Measurements from ENCODE around the gene NCK2.
"Not testable (repeated sequence)": the region's sequence is repeated elsewhere in the genome, so short reads cannot be mapped to it uniquely, and the experiment has no call there.

Gene NCK2

DNA sequence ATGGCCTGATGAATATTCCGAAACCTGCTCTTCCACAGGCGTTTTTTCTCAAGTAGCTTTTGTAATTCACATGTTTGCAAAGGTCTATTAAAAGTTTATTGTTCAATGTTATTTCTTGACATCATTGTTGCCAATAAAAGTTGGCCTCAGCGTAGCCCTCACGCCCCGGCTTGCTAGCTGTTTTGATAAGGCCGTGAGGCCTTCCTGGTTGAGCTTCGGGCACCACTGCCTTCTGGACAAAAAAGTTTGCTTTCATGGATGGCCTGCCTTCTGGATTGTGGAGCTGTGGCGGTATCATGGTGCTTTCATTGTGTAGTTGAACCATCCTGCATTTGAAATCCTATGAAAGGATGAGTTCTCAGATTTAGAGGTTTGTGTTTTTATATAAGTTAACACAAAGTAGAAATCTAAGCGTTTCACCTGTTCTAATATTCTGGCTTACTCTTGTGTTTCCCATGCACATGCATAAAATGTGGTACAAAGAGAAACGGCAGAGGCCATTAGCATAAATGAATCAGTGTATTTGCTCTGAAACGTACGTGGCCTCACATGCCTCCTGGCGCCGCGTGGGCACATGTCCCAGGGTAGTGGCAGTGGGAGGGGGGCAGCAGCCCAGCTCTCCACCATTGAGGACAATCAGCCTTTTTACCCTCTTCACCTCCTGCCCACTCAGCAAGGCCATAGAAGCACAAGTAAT, 134.5 kb downstream of the NCK2 start:
- no peak for DNase-seq

DNA sequence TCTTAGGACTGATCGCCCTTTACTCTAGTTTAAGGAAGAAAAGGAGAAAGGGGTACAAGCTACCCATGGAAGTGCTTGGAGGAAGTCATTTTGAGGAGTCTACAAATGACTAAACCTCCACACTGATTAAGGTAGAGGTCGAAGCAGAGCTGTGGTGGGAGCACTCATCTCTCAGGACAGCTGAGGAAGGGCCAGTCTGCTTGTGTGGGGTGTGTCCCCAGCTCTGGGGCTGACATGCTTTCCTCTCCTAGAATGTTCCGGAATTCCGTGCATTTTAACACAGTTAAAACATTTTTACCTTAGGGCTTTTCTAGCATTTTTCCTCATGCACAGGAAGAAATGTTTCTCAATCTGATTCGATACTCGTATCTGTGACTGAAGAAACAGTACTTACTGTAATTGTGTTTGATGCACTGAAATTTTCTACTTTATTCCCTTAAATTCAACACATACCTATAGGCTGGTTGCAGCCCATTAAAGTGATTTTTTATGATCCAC, 135.1 kb downstream of the NCK2 start:
- DNase-seq = no peak

DNA sequence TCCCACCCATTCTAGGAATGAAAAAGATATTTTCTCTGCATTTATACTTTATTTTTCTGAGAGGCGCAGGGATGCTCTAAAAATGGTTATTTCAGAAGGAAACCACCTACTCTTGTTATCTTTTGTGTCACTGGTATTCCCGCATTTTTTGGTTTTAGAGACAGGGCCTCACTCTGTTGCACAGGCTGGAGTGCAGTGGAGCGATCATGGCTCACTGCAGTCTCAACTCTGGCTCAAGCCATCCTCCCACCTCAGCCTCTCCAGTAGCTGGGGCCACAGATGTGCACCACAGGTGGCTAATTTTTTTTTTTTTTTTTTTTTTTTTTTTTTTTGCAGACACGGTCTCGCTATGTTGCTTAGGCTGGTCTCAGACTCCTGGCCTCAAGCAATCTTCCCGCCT, 135.9 kb downstream of the NCK2 start:
- DNase-seq = no peak

DNA sequence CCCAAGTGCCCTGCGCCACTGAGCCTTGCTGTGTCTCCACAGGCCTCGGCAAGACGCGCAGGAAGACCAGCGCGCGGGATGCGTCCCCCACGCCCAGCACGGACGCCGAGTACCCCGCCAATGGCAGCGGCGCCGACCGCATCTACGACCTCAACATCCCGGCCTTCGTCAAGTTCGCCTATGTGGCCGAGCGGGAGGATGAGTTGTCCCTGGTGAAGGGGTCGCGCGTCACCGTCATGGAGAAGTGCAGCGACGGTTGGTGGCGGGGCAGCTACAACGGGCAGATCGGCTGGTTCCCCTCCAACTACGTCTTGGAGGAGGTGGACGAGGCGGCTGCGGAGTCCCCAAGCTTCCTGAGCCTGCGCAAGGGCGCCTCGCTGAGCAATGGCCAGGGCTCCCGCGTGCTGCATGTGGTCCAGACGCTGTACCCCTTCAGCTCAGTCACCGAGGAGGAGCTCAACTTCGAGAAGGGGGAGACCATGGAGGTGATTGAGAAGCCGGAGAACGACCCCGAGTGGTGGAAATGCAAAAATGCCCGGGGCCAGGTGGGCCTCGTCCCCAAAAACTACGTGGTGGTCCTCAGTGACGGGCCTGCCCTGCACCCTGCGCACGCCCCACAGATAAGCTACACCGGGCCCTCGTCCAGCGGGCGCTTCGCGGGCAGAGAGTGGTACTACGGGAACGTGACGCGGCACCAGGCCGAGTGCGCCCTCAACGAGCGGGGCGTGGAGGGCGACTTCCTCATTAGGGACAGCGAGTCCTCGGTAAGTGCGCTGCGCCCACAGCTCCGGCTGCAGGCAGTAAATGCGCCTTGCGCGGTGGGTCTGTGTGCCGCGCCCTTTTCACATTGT, 136.8 kb downstream of the NCK2 start:
- no peak for DNase-seq

DNA sequence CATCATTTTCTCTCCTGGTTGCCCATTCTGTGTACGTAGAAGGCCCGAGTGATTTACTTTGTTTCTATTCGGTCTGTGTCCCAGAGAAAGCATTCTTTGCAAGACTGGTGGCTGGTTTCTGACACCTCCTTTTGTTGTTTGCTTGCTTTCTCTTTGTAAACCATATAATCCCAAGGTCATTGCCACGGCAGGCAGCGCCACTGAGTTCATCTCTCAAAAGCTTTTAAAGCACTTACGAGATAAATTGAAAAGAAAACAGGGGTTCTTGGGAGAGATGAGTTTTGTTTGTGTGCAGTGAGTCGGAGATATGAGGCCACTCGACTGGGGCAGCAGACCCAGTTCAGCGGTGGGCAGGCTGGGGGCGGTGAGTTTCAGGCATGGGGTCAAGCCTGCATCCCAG, 137.6 kb downstream of the NCK2 start:
- DNase-seq = no peak

DNA sequence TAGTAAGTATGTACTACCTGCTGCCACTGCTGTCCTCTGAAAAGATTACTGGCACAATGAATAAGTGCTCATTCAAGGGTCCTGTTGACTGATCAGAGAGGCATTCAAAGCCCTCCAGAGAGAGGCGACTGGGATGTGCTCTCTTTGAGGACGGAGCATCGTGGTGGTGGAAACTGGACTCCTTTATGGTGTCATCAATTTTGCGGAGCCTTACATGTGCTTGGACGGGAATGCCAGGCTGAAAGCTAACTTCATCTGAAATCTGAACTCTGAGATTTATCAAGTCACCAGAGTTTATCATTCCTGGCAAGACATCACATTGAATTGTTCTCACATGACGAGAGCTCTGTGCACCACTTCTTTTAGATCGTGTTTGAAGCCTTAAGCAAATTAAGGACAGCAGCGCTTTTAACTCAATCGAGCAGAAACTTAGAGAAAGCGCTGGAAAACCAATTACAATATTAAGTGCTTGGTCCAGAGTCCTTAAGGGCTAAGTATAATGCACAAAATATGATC, 138.3 kb downstream of the NCK2 start:
- DNase-seq = no peak

DNA sequence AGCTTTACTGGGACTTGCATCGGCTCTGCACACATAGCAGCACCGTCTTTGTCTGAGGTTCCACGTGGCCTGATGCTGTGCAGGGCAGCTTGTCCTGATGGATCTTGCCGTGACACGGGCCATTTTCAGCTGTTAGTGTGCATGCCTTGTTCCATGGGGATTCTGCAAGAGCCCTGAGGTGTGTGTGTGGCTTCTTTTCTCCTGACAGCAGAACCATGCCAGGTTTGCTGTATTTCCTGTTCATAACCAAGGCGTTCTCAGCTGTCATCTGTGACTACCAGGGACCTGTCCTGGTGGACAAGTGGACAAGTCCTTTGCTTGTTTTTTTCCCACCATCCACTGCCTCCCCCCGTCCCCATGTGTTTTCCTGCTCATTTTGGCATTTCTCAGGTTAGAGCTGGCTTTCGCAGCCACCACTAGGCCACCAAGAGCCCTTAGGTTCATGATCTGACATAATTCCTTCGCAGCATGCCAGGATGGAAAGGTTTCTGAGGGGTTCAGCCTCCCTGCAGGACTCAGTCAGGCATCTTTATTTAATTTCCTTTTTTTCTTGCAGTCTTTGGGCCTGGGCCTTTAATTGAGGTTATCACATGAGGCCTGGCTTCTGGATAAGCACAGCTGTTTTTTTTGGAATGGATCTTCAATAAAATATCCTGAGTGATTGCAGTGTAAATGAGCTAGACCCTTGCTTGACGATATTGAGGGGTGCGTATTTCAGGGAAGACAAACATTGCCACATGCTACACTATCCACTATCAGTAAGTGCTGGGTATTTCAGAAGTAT, 139.4 kb downstream of the NCK2 start:
- DNase-seq = no peak

DNA sequence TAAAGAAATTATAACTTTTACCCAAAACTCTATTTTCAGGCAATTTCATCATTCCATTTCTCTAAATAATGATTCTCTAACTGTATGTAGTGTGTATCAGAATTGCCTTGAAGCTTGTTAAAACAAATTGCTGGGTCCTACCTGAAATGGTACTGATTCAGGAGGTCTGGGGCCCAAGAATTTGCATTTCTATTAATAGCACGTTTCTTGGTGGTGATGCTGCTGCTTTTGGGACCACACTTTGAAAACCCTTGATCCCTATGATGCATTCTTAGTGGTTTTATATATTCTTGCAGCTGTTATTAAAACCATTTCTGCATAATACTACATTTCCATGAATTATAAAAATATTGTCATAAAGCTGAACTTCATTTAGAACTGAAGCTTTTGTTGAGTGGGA, 140.7 kb downstream of the NCK2 start:
- DNase-seq = no peak

DNA sequence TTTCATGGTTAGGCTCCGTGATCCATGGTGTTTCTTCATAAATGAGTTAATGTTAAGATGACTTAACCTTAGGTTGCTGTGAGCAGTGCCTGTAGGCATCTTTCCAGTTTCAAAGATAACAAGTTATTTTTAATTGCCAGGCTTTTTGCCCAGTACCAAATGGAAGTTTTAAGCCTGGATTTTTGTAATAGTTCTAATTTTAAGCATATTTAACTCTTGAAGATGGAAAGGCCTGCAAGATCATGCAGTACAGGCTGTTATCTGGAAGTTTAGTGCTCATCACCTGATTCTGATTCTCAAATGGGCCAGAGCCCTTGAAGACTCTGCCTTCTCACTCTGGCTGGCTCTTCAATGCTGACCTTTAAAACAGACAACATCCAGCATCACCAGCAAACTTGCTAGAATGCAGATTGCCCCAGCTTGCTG, 141.3 kb downstream of the NCK2 start:
- peak; percentile 50 for DNase-seq

DNA sequence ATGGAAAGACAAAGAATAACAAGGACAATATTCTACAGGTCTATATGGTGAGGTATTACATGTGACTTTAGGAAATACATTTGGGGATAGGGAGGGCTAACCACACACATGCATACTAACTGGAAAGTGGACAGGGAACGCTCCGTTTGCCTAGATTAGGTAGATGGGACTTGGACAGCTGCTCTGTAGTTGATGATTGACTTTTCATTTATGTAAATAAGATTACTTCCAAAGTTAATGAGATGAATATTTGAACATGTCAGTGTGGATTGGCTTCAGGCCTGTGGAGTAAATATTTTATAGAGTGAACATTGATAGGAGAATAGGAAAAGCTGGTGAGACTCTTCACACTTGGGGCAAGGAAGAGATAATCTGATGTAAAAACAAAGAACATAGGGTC, 142.0 kb downstream of the NCK2 start:
- no peak for DNase-seq

DNA sequence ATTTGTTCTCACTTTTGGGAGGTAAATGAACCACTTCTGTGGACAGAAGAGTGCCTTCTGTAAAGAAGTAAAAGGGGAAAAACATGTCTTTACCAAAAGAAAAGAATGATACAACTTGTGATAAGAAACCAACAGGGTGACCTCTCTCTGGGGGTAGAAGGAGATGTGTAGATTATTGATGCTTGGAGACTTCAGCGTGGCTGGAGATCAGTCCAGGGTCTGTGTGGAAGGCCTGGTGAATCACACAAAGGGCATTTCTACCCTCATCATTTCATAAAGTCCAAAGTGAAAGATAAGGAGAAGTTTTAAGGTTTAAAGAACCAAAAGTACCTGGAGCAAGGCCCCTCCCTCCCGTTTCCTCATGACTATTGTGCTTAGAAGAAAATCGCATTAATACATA, 142.5 kb downstream of the NCK2 start:
- DNase-seq = no peak

DNA sequence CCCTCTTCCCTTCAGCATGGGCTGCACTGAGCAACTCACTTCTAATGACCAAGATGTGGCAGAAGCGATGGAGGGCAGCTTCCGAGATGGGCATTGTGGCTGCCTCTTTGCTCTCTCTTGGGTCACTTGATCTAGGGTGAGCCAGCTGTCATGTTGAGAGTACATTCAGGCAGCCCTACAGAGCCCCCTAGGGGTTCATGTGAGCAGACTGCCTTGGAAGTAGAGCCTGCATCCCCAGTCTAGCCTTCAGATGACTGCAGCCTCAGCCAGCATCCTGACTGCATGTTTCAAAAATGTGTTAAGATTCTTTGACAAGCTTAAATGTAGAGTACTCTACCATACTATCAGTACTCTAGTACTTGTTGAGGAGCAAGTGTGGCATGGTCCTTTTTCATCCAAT, 143.9 kb downstream of the NCK2 start:
- no peak for DNase-seq

DNA sequence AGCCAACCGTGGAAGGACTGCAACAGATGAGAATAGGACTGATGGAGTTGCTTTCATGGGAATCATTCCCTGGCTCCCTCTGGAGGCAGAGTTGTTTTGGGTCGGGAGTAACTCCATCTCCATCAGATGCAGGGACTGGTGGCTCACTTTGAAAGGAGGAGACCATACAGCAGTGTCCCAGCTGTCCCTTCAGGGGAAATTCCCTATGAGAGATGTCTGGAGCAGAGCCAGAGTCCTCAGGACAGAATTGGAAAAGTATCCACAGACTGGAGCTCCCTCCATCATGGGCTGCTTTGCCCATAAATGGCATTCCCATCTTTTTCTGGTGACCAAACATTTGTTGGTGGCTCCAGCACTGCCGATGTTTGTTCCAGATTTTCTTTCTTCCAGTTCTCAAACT, 144.3 kb downstream of the NCK2 start:
- DNase-seq = no peak

DNA sequence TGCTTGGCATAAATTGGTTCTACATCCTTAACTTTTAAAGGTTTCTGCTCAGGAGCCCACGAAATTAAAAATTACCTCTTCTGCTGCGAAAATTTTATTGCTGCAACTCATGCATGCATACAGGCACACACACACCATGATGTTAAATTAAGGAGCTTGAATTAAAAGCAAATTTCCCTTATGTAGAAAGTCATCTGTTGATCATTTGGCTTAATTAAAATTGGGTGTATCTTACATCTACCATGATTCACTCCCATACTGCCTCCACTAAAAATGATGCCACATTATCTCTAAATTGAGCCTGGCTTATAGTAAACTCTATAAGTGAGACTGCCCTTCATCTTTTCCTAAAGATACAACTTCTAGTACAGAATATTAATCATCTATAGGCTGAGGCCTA, 145.4 kb downstream of the NCK2 start:
- DNase-seq = no peak

DNA sequence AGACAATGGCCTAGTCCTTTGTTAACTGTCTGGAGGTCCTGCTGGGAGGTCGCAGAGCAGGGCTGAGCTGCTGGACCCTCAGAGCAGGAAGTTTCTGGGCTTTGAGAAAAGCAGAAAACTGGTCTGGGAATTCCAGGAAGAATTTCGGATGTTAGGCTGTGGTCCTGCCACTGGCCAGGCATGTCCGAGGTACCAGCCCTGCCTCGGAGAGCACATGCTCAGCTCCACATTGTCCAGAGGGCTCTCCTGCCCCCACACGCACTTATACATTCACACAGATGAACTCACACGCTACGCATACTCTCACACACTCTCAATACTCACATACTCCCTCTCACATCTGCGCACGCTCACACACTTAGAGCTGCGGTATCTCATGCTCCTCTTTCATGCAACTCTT, 146.1 kb downstream of the NCK2 start:
- no peak for DNase-seq

DNA sequence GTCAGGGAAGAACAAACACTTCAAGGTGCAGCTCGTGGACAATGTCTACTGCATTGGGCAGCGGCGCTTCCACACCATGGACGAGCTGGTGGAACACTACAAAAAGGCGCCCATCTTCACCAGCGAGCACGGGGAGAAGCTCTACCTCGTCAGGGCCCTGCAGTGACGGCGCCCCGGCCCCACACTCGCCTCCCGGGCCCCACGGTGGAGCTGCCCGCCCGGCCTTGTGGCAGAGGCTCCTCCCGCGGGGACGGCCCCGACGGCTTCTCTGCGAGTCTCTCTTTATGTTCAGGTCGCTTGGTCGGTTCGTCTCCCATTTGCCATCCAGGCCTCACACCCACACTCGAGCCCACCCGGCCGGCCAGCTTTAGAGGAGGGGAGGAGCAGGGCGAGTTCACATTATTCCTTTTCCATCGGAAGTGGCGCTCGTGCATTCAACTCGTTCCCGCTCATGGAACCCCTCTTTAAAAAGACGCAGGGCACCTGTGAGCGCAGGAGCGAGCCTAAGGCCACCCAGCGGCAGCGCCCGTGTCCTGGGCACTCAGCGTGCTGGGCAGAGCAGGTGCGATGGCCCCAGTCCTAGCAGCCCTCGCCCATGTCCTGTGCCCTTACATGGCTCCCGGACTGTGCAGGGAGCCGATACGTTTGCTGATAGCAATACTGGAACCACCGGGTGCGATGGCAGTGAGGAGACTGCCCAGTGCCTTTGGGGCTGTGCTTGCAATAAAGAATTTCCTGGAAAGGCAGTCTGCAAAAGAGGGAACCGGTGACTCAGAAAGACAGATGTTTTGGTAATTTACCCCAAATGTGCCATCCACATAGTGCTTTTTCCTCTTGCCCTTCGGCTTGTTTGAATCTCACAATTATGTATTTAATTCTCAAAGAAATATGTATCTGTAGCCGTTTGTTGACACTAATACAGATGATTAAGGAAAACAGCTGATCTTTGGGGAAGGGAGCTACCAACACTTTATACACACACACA, 148.6 kb downstream of the NCK2 start:
- peak; percentile 15 for DNase-seq

DNA sequence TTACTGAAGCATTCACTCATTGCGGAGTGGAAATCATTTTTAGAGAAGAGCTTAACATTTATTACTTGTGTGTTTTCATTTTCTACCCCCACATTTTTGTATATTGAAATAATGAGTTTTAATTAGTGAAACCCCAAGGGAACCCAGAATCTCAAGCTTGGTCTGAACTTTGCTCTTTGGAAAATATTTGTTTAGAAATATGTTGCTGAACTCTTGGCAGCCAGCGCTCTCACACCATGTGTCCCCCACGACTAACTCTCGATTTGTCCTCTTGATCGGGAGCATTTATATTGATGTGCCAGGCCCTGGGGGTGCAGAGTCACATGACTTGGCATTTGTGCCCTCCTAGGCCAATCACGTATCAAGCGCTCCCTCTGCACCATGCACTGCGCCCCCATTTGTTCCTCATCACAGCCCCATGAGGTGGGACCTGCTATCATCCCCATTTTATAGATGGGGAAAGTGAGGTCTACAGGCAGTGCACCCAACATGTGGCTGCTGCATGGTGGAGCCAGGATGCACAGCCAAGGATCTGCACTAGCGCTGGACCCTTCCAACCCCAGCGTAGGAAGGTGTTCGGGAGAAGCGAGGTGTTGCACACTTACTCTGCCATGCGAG, 149.7 kb downstream of the NCK2 start:
- DNase-seq = no peak

DNA sequence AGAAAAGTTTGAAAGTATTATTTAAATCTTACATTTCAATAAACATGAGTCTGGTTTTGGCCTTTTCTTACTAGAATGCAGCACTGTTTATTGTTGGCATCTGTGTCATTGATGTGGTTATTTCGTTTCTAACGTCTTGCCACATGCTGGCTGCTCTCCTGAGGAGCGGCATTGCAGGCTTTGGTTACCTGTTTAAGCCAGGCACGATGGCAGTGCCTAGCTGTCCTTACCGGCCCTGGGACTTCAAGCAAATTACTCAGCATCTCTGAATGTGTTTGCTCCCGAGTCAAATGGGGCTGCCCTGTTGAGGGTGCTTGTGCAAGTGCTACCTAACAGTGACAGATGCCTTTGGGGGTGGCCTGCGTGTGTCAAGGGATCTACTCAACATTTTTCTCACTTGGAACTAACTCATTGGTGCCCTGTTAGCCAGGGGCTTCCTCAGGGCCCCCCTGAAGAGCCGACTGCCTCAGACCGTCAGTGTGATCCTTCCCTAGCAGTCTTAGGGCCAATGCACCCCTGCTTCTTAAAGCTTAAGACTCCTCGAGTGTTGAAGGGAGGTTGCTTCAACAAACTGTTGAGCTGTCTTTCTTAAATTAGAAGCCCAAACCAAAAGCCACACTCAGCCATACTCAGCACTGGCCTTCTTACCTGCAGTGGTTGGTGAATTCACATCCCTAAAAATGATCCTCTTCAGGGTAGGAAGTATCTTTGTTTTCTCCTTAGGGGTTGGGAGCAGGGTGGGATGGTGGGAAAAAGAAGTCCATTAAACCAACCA, 151.5 kb downstream of the NCK2 start:
- no peak for DNase-seq

DNA sequence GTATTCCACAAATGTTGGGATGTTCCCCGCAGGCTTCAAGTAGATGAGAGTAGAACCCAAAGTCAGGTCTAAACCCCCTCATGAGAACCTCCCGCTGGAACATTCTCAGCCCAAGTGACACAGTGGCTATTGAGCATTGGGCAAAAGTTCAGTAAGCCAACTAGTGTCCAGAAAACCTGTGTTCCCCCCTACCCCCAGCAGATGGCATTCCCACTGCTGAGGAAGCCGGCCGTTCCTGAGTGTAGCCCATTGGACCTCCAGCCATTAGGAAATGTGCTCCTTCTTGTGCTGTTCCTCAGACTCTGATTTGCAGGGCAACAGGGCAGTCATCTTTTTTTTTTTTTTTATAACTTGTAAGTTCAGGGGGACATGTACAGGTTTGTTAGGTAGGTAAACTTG, 152.1 kb downstream of the NCK2 start:
- no peak for DNase-seq

DNA sequence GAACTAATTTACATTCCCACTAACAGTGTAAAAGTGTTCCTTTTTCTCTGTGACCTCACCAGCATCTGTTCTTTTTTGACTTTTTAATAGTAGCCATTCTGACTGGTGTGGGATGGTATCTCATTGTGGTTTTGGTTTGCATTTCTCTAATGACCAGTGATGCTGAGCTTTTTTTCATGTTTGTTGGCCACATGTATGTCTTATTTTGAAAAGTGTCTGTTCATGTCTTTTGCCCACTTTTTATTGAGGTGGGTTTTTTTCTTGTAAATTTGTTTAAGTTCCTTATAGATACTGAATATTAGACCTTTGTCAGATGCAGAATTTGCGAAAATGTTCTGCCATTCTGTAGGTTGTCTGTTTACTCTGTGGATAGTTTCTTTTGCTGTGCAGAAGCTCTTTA, 153.0 kb downstream of the NCK2 start:
- not testable (repeated sequence) for DNase-seq

All from fibroblast of skin of right quadriceps (primary cell).